Endodermal cell (in vitro differentiated cells): ENCODE results near the gene IL1RAPL2. TPM values are rescaled to one million over a fixed set of nuclear protein-coding genes. Genes with fewer than 3 reads are reported as not detected.

ENCODE experiments used
- DNase-seq: peaks from one replicate; pipeline ENCODE4 v3.0.0-alpha.2; 2017
- H3K27ac ChIP-seq: 2 replicates; pipeline ENCODE4 v1.5.1; 2013; ENCODE audit warnings: mild to moderate bottlenecking, low read depth, low read length, moderate library complexity
- H3K27me3 ChIP-seq: 2 replicates; pipeline ENCODE4 v1.6.1; 2013; ENCODE audit warnings: mild to moderate bottlenecking, low read length, moderate library complexity; ENCODE audit not compliant: insufficient read depth, control insufficient read depth, poor library complexity, severe bottlenecking
- H3K36me3 ChIP-seq: 2 replicates; pipeline ENCODE4 v1.7.0; 2013; ENCODE audit warnings: mild to moderate bottlenecking, low read length, moderate library complexity; ENCODE audit not compliant: control insufficient read depth, insufficient read depth
- H3K4me1 ChIP-seq: one replicate; pipeline ENCODE4 v1.7.0; 2013; ENCODE audit warnings: low read length; ENCODE audit not compliant: control insufficient read depth, insufficient read depth
- H3K4me3 ChIP-seq: 2 replicates; pipeline ENCODE4 v1.5.1; 2013; ENCODE audit warnings: mild to moderate bottlenecking, low read length, moderate library complexity
- H3K9ac ChIP-seq: 2 replicates; pipeline ENCODE4 v1.6.1; 2013; ENCODE audit warnings: mild to moderate bottlenecking, low read length, moderate library complexity; ENCODE audit not compliant: poor library complexity, severe bottlenecking; ENCODE audit errors: extremely low read depth
- H3K9me3 ChIP-seq: 2 replicates; pipeline ENCODE4 v1.6.1; 2013; ENCODE audit warnings: mild to moderate bottlenecking, low read length, moderate library complexity; ENCODE audit not compliant: control insufficient read depth
- H3K27ac Mint-ChIP-seq: 2 replicates; pipeline ENCODE4 v1.8.0; 2020; ENCODE audit warnings: mixed read lengths
- H3K27me3 Mint-ChIP-seq: 2 replicates; pipeline ENCODE4 v1.8.0; 2021; ENCODE audit warnings: mild to moderate bottlenecking, mixed read lengths; ENCODE audit not compliant: insufficient read depth
- H3K36me3 Mint-ChIP-seq: 2 replicates; pipeline ENCODE4 v1.8.0; 2020; ENCODE audit warnings: low read depth, mixed read lengths
- H3K4me1 Mint-ChIP-seq: 2 replicates; pipeline ENCODE4 v1.8.0; 2020; ENCODE audit warnings: mixed read lengths
- H3K4me3 Mint-ChIP-seq: 2 replicates; pipeline ENCODE4 v1.8.0; 2020; ENCODE audit warnings: mild to moderate bottlenecking, moderate library complexity, mixed read lengths
- H3K9me3 Mint-ChIP-seq: 2 replicates; pipeline ENCODE4 v1.8.0; 2020; ENCODE audit warnings: mild to moderate bottlenecking, mixed read lengths
- WGBS, 2 experiments: methylation state at CpG; one replicate each; pipeline versions ENCODE4 v1.1.5 to v1.1.7; 2013; ENCODE audit warnings: missing lambda C conversion rate in 2 of 2, mixed read lengths in 1 of 2; ENCODE audit not compliant: insufficient coverage in 1 of 2, insufficient read length in 1 of 2; 5-methylcytosine and 5-hydroxymethylcytosine counted together
- total RNA-seq, 2 donors: library from RNA; stranded (reverse); fragmentation: NEBNext Ultra II Directional in 1 of 2; extraction: Animal tissue kit (Norgen Biotek cat#: 25700) in 1 of 2; gene quantifications; 2 replicates in 1 of 2; 3 replicates in 1 of 2; pipeline ENCODE4 v1.2.1, GENCODE V29; 2021
- TF ChIP-seq, protein P1 (sequence below): fragments of 200-600 bp; sonication (generic); conservative IDR thresholded peaks from 2 replicates; pipeline ENCODE4 v1.5.0; 2021; ENCODE audit warnings: antibody characterized with exemption, mild to moderate bottlenecking

Gene IL1RAPL2
- total RNA-seq, 2 donors from 2014 or later: 0.13 TPM; not detected in 1

DNA sequence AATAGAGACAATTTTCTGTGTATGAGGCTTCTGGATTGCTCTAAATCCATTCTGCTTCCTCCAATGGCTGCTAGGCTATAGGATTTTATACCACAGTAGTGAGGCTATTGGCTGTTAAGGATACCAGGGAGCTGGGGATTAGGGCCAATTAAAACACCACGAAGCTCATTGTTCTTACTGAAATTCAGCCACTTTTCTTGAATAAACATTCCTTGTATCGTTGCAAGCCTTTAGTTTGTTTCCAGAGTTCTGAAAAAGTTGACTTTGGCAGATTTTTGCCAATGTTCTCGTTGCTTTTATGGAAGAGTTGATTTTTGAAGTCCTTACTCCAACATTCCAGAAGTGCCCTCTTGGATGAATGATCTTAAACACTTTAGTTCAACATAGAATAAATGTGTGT is 892.8 kb downstream of the IL1RAPL2 start:
- no peak overlapping the region for H3K27ac ChIP-seq
- H3K27me3 ChIP-seq: no peaks in the 10 kb centered on the region
- Mint-ChIP-seq H3K4me1 (peaks cover 3% of the 10 kb centered on the region), H3K36me3 (no peaks in the 10 kb centered on the region), H3K27me3 (no peaks in the 10 kb centered on the region), H3K4me3 (no peak overlapping the region), H3K27ac (no peak overlapping the region), H3K9me3 (peaks cover 38% of the 10 kb centered on the region)
- TF ChIP-seq, protein P1, sequence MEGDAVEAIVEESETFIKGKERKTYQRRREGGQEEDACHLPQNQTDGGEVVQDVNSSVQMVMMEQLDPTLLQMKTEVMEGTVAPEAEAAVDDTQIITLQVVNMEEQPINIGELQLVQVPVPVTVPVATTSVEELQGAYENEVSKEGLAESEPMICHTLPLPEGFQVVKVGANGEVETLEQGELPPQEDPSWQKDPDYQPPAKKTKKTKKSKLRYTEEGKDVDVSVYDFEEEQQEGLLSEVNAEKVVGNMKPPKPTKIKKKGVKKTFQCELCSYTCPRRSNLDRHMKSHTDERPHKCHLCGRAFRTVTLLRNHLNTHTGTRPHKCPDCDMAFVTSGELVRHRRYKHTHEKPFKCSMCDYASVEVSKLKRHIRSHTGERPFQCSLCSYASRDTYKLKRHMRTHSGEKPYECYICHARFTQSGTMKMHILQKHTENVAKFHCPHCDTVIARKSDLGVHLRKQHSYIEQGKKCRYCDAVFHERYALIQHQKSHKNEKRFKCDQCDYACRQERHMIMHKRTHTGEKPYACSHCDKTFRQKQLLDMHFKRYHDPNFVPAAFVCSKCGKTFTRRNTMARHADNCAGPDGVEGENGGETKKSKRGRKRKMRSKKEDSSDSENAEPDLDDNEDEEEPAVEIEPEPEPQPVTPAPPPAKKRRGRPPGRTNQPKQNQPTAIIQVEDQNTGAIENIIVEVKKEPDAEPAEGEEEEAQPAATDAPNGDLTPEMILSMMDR: no peak
- H3K4me1 ChIP-seq: no peaks in the 10 kb centered on the region
- no peaks in the 10 kb centered on the region for H3K9me3 ChIP-seq
- WGBS, 2 experiments: 74% methylated on average over 3 of the region's 3 CpGs; no CpG with 5 or more reads in 1 of the 2 experiments
- no peak overlapping the region for H3K9ac ChIP-seq
- DNase-seq: no peak
- no peaks in the 10 kb centered on the region for H3K36me3 ChIP-seq
- no peak overlapping the region for H3K4me3 ChIP-seq

DNA sequence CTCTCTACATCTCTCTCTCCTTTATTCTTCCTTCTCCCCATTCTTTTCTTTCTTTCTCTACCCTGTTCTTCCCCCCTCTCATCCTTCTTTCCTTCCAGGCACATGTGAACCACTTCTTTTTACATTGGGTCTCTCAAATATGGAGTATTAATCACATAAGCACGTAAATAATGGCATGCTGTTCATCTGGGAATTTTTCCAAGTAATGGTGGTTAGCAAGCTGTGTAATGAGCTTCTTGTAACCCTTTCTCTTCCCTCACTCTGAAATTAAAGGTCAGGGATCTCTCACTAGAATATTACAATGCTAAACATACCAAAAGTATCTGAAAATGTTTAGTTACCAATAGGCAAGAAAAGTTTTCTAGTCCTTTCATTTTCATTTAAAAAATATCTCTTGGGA is 894.4 kb downstream of the IL1RAPL2 start:
- no peak overlapping the region for H3K27ac Mint-ChIP-seq
- no peaks in the 10 kb centered on the region for H3K4me1 ChIP-seq
- no peak overlapping the region for H3K9ac ChIP-seq
- no peaks in the 10 kb centered on the region for H3K36me3 ChIP-seq
- no peak overlapping the region for H3K4me3 Mint-ChIP-seq
- H3K9me3 ChIP-seq: no peaks in the 10 kb centered on the region
- 100% methylated on average over 1 of the region's 1 CpG; no CpG with 5 or more reads in 1 of the 2 experiments for WGBS, 2 experiments
- TF ChIP-seq, protein P1: no peak
- DNase-seq: no peak
- no peak overlapping the region for H3K4me3 ChIP-seq
- no peaks in the 10 kb centered on the region for H3K27me3 ChIP-seq
- H3K36me3 Mint-ChIP-seq: no peaks in the 10 kb centered on the region
- H3K9me3 Mint-ChIP-seq: peaks cover 30% of the 10 kb centered on the region
- no peaks in the 10 kb centered on the region for H3K27me3 Mint-ChIP-seq
- H3K4me1 Mint-ChIP-seq: peaks cover 3% of the 10 kb centered on the region
- H3K27ac ChIP-seq: no peak overlapping the region

- no peak for DNase-seq
- no peaks in the 10 kb centered on the region for H3K27me3 Mint-ChIP-seq
- Histone ChIP-seq H3K9me3 (no peaks in the 10 kb centered on the region), H3K36me3 (no peaks in the 10 kb centered on the region), H3K9ac (no peak overlapping the region), H3K4me1 (no peaks in the 10 kb centered on the region), H3K27ac (no peak overlapping the region), H3K4me3 (no peak overlapping the region), H3K27me3 (no peaks in the 10 kb centered on the region)
- TF ChIP-seq, protein P1: no peak
- H3K36me3 Mint-ChIP-seq: no peaks in the 10 kb centered on the region
- H3K27ac Mint-ChIP-seq: no peak overlapping the region
- peaks cover 8% of the 10 kb centered on the region for H3K4me1 Mint-ChIP-seq
- WGBS, 2 experiments: 86% methylated on average over 1 of the region's 1 CpG; no CpG with 5 or more reads in 1 of the 2 experiments
- peaks cover 24% of the 10 kb centered on the region for H3K9me3 Mint-ChIP-seq
- no peak overlapping the region for H3K4me3 Mint-ChIP-seq
Measured at GRCh38 chrX:105461016-105461415, 895.0 kb downstream of the IL1RAPL2 start.
